ENCODE measurements around the gene RNF6.

RNF6 gene

DNA sequence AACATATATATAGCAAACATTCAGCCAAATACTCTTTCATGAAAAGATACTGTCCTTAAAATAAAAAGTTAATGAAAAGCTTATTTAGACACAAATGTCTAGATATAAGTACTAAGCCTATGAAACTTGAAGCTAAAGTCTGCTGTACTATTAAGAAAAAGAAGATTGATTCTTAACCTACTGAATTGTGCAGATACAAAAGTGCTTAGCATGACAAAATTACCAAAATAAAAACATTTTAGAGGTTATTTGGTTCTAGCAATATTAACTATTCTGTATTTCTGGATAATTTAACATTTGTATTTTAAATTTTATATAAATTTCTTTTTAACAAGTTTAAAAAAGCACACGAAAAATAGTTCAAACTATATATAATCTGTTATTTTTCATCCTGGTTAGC, 8.8 kb downstream of the RNF6 start:
- TF ChIP-seq CTCF (IDR thresholded peaks at IDR 0.05), result no peak
- H3K4me2 ChIP-seq (ENCODE audit: low read length), result no peak overlapping the region
- H3K36me3 ChIP-seq (ENCODE audit: control insufficient read depth, insufficient read depth, low read length), result no peaks in the 10 kb centered on the region

DNA sequence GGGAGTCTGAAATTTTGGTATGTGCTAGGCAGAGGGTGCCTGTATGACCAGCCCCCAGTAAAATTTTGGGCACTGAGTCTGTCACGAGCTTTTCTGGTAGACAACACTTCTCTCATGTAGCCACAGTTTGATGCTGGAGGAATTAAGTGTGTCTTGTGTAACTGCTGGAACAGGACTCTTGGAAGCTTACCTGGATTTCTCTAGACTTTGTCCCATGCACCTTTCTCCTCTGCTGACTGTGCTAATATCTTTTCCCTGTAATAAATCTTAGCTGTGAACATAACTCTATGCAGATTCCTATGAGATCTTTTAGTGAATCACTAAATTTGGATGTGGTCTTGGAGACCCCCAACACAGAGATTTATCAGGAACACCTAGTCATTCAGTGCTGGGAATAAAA, 13.8 kb downstream of the RNF6 start:
- Histone ChIP-seq H3K4me3 (ENCODE audit: low read depth, low read length) (no peak overlapping the region), H3K36me3 (ENCODE audit: control insufficient read depth, insufficient read depth, low read length) (no peaks in the 10 kb centered on the region), H3K9me3 (ENCODE audit: control insufficient read depth, low read length) (no peaks in the 10 kb centered on the region), H3K27me3 (ENCODE audit: control insufficient read depth, insufficient read depth, low read length) (no peaks in the 10 kb centered on the region), H3K27ac (no peak overlapping the region), H3K4me2 (ENCODE audit: low read length) (no peak overlapping the region), H3K9ac (no peak overlapping the region), H3K79me2 (no peaks in the 10 kb centered on the region), H3K4me1 (no peaks in the 10 kb centered on the region), H2AFZ (no peak overlapping the region)
- TF ChIP-seq CTCF (IDR thresholded peaks at IDR 0.05), result no peak

More for the DNA sequence above, 8.8 kb downstream of the RNF6 start:
- H3K4me1 ChIP-seq, result no peaks in the 10 kb centered on the region
- no peak overlapping the region for H2AFZ ChIP-seq
- no peak overlapping the region for H3K9ac ChIP-seq
- no peaks in the 10 kb centered on the region for H3K9me3 ChIP-seq (ENCODE audit: control insufficient read depth, low read length)
- no peaks in the 10 kb centered on the region for H3K79me2 ChIP-seq
- H3K27me3 ChIP-seq (ENCODE audit: control insufficient read depth, insufficient read depth, low read length), result no peaks in the 10 kb centered on the region
- no peak overlapping the region for H3K4me3 ChIP-seq (ENCODE audit: low read depth, low read length)
- H3K27ac ChIP-seq, result no peak overlapping the region

- no peak for TF ChIP-seq CTCF (IDR thresholded peaks at IDR 0.05)
- Histone ChIP-seq H3K4me3 (ENCODE audit: low read depth, low read length) (no peak overlapping the region), H3K79me2 (no peaks in the 10 kb centered on the region), H2AFZ (no peak overlapping the region), H3K4me1 (no peaks in the 10 kb centered on the region), H3K27ac (no peak overlapping the region), H3K4me2 (ENCODE audit: low read length) (no peak overlapping the region), H3K9ac (no peak overlapping the region), H3K27me3 (ENCODE audit: control insufficient read depth, insufficient read depth, low read length) (no peaks in the 10 kb centered on the region), H3K36me3 (ENCODE audit: control insufficient read depth, insufficient read depth, low read length) (no peaks in the 10 kb centered on the region), H3K9me3 (ENCODE audit: control insufficient read depth, low read length) (no peaks in the 10 kb centered on the region)
Observed at GRCh38 chr13:26202365-26202972, 19.6 kb downstream of the RNF6 start.

DNA sequence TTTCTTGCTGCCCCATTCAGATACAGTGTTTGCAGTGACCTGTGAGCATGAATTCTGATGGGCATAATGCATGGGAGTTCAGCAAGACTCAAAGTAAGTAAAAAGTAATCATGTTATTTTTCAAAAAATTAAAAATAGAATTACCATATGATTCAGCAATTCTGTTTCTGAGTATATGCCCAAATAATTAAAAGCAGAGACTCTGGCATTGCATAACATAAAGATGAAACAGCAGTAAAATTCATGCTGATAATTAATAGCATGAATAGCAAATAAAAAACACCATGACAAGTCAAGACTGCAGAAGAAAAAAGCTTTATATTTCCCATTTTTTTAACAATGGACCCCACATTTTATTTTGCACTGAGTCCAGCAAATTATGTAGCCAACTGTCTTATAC, 21.3 kb downstream of the RNF6 start:
- H3K27me3 ChIP-seq (ENCODE audit: control insufficient read depth, insufficient read depth, low read length), result no peaks in the 10 kb centered on the region
- no peaks in the 10 kb centered on the region for H3K4me1 ChIP-seq
- H3K9ac ChIP-seq, result no peak overlapping the region
- no peaks in the 10 kb centered on the region for H3K79me2 ChIP-seq
- no peak overlapping the region for H2AFZ ChIP-seq
- no peak overlapping the region for H3K27ac ChIP-seq
- TF ChIP-seq CTCF (IDR thresholded peaks at IDR 0.05), result no peak
- no peaks in the 10 kb centered on the region for H3K9me3 ChIP-seq (ENCODE audit: control insufficient read depth, low read length)
- H3K36me3 ChIP-seq (ENCODE audit: control insufficient read depth, insufficient read depth, low read length), result no peaks in the 10 kb centered on the region
- no peak overlapping the region for H3K4me2 ChIP-seq (ENCODE audit: low read length)
- no peak overlapping the region for H3K4me3 ChIP-seq (ENCODE audit: low read depth, low read length)

DNA sequence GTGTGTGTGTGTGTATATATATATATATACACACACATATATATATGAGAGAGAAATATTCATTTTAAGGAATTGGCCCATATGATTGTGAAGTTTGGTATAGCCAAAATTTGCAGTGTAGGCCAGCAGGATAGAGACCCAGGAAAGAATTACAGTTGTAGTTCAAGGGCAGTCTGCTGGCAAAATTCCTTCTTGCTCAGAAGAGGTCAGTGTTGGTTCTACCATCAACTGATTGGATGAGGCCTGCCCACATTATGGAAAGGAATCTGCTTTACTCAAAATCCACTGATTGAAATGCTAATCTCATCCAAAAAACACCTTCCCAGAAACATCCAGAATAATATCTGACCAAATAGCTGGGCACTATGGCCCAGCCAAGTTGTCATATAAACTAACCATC, 24.0 kb downstream of the RNF6 start:
- no peaks in the 10 kb centered on the region for H3K9me3 ChIP-seq (ENCODE audit: control insufficient read depth, low read length)
- no peaks in the 10 kb centered on the region for H3K79me2 ChIP-seq
- no peak overlapping the region for H3K4me3 ChIP-seq (ENCODE audit: low read depth, low read length)
- H3K4me2 ChIP-seq (ENCODE audit: low read length), result no peak overlapping the region
- H3K27ac ChIP-seq, result no peak overlapping the region
- no peak for TF ChIP-seq CTCF (IDR thresholded peaks at IDR 0.05)
- no peak overlapping the region for H2AFZ ChIP-seq
- no peaks in the 10 kb centered on the region for H3K36me3 ChIP-seq (ENCODE audit: control insufficient read depth, insufficient read depth, low read length)
- no peaks in the 10 kb centered on the region for H3K27me3 ChIP-seq (ENCODE audit: control insufficient read depth, insufficient read depth, low read length)
- no peaks in the 10 kb centered on the region for H3K4me1 ChIP-seq
- no peak overlapping the region for H3K9ac ChIP-seq
